SKM-1 (cell line): ENCODE measurements around the gene PIK3R1.

Experiments used
- DNase-seq: peaks from one replicate; lab custom pipeline; 2025; ENCODE audit not compliant: unreplicated experiment; lab: John Stamatoyannopoulos, UW

The PIK3R1 gene

GRCh38 chr5:68320413-68320986 is 104.9 kb downstream of the PIK3R1 start:
- no peak for DNase-seq

- no peak for DNase-seq
Measured at GRCh38 chr5:68325065-68325580, 109.6 kb downstream of the PIK3R1 start.

- no peak for DNase-seq
Measured at GRCh38 chr5:68329554-68330255, 114.1 kb downstream of the PIK3R1 start.

- no peak for DNase-seq
Measured at GRCh38 chr5:68330574-68330973, 115.0 kb downstream of the PIK3R1 start.

- DNase-seq = peak; percentile 68
Measured at GRCh38 chr5:68331192-68332079, 115.9 kb downstream of the PIK3R1 start.

- DNase-seq = no peak
Measured at GRCh38 chr5:68332080-68332451, 116.5 kb downstream of the PIK3R1 start.

GRCh38 chr5:68332556-68332955 is 117.0 kb downstream of the PIK3R1 start:
- DNase-seq = peak; percentile 18

GRCh38 chr5:68333649-68334552 is 118.3 kb downstream of the PIK3R1 start:
- no peak for DNase-seq

- no peak for DNase-seq
Measured at GRCh38 chr5:68334553-68334886, 119.0 kb downstream of the PIK3R1 start.

GRCh38 chr5:68335075-68335474 is 119.5 kb downstream of the PIK3R1 start:
- DNase-seq = no peak

GRCh38 chr5:68336200-68336599 is 120.6 kb downstream of the PIK3R1 start:
- no peak for DNase-seq

- no peak for DNase-seq
Measured at GRCh38 chr5:68337235-68337634, 121.7 kb downstream of the PIK3R1 start.

- no peak for DNase-seq
Measured at GRCh38 chr5:68339921-68340321, 124.4 kb downstream of the PIK3R1 start.

GRCh38 chr5:68341006-68341405 is 125.5 kb downstream of the PIK3R1 start:
- DNase-seq = no peak

GRCh38 chr5:68342693-68343092 is 127.1 kb downstream of the PIK3R1 start:
- no peak for DNase-seq

- DNase-seq = no peak
Measured at GRCh38 chr5:68343421-68343826, 127.9 kb downstream of the PIK3R1 start.

- no peak for DNase-seq
Measured at GRCh38 chr5:68344447-68345111, 129.0 kb downstream of the PIK3R1 start.

- DNase-seq = no peak
Measured at GRCh38 chr5:68345171-68345570, 129.6 kb downstream of the PIK3R1 start.

- no peak for DNase-seq
Measured at GRCh38 chr5:68345582-68345981, 130.0 kb downstream of the PIK3R1 start.

GRCh38 chr5:68347536-68347935 is 132.0 kb downstream of the PIK3R1 start:
- peak; percentile 9 for DNase-seq
